PC-3 (cell line): ENCODE data around the gene CFTR. TPM values are rescaled to one million over a fixed set of nuclear protein-coding genes. Genes with fewer than 3 reads are reported as not detected.
"Not testable (repeated sequence)": the region's sequence is repeated elsewhere in the genome, so short reads cannot be mapped to it uniquely, and the experiment has no call there.

ENCODE experiments used
- ATAC-seq: fragments of 200-7000 bp; cut with Tn5 transposase; 2 replicates; pipeline ENCODE4 v1.9.1; 2020; ENCODE audit warnings: mild to moderate bottlenecking, moderate library complexity
- BruUV-seq: library from RNA; stranded (reverse); fragments of 400-500 nt; replicated peaks from 2 replicates; lab custom pipeline; 2021; lab: Mats Ljungman, UMichigan
- CTCF ChIA-PET: fragments of 300-600 bp; sonication (Branson Sonifier 250); formaldehyde crosslinking; loops from one replicate; lab custom pipeline; 2022; ENCODE audit warnings: antibody characterized with exemption; lab: Charles Lee
- POLR2A ChIA-PET: fragments of 300-600 bp; sonication (Branson Sonifier 250); formaldehyde crosslinking; loops from one replicate; lab custom pipeline; 2022; ENCODE audit warnings: antibody characterized with exemption; ENCODE audit not compliant: unreplicated experiment; lab: Charles Lee
- DNase-seq: peaks from one replicate; pipeline ENCODE4 v3.0.0-alpha.2; 2015
- H2AFZ ChIP-seq: fragments of 300-600 bp; sonication (generic); 2 replicates; pipeline ENCODE4 v1.6.0; 2016; ENCODE audit warnings: antibody characterized with exemption, low read length
- H3F3A ChIP-seq: fragments of 300-600 bp; sonication (generic); one replicate; pipeline ENCODE4 v1.6.0; 2017; ENCODE audit warnings: antibody characterized with exemption, low read length, control low read depth, mild to moderate bottlenecking; ENCODE audit not compliant: unreplicated experiment
- H3K27ac ChIP-seq: fragments of 300-600 bp; sonication (generic); 2 replicates; pipeline ENCODE4 v1.5.1; 2016; ENCODE audit warnings: mild to moderate bottlenecking, low read length
- H3K27me3 ChIP-seq: fragments of 300-600 bp; sonication (generic); 2 replicates; pipeline ENCODE4 v1.6.1; 2016; ENCODE audit warnings: low read length, mixed read lengths
- H3K36me3 ChIP-seq: fragments of 300-600 bp; sonication (generic); 2 replicates; pipeline ENCODE4 v1.6.1; 2016; ENCODE audit warnings: low read depth, mixed run types, low read length, mixed read lengths
- H3K4me1 ChIP-seq: fragments of 300-600 bp; sonication (generic); 2 replicates; pipeline ENCODE4 v1.5.1; 2016; ENCODE audit warnings: low read length; ENCODE audit not compliant: insufficient read depth
- H3K4me2 ChIP-seq: fragments of 300-600 bp; sonication (generic); 2 replicates; pipeline ENCODE4 v1.6.0; 2016; ENCODE audit warnings: low read length
- H3K4me3 ChIP-seq: fragments of 300-600 bp; sonication (generic); 2 replicates; pipeline ENCODE4 v1.5.1; 2016; ENCODE audit warnings: mild to moderate bottlenecking, low read length, mixed read lengths
- H3K79me2 ChIP-seq: fragments of 300-600 bp; sonication (generic); 2 replicates; pipeline ENCODE4 v1.6.1; 2017; ENCODE audit warnings: low read length, mixed read lengths
- H3K9ac ChIP-seq: fragments of 300-600 bp; sonication (generic); 2 replicates; pipeline ENCODE4 v1.6.0; 2016; ENCODE audit warnings: mild to moderate bottlenecking, low read length
- H3K9me2 ChIP-seq: fragments of 300-600 bp; sonication (generic); replicated peaks from 2 replicates; pipeline ENCODE4 v1.6.1; 2016; ENCODE audit warnings: mixed run types, low read length, mixed read lengths
- H3K9me3 ChIP-seq: fragments of 300-600 bp; sonication (generic); 2 replicates; pipeline ENCODE4 v1.6.1; 2016; ENCODE audit warnings: low read length, mixed read lengths
- H4K20me1 ChIP-seq: fragments of 300-600 bp; sonication (generic); 2 replicates; pipeline ENCODE4 v1.6.1; 2016; ENCODE audit warnings: low read length, mixed read lengths
- CTCF ChIP-seq: fragments of 300-600 bp; sonication (generic); conservative IDR thresholded peaks from 2 replicates; pipeline ENCODE4 v1.5.1; 2017; ENCODE audit warnings: antibody characterized with exemption, low read depth, mild to moderate bottlenecking, low read length
- EZH2 ChIP-seq: fragments of 300-600 bp; sonication (generic); IDR thresholded peaks from one replicate; pipeline ENCODE4 v1.6.1; 2017; ENCODE audit warnings: antibody characterized with exemption, mild to moderate bottlenecking, low read length; ENCODE audit not compliant: unreplicated experiment
- EZH2phosphoT487 ChIP-seq: fragments of 300-600 bp; sonication (generic); IDR thresholded peaks from 2 replicates; pipeline ENCODE4 v1.6.1; 2018; ENCODE audit warnings: mild to moderate bottlenecking, antibody characterized with exemption, low read length, borderline replicate concordance
- intact Hi-C: fragments of 100-400 bp; cut with micrococcal nuclease; formaldehyde crosslinking; loops from 2 replicates; pipeline ENCODE4 v1.9.0; 2023
- total RNA-seq: library from RNA; depleted of rRNA; stranded (reverse); fragments of >200 nt; gene quantifications from 2 replicates; pipeline ENCODE4 v1.2.3, GENCODE V29; 2014

Gene CFTR
- total RNA-seq, 1 experiment from 2014 or later: not detected

- Histone ChIP-seq H3K36me3 (no peaks in the 10 kb centered on the region), H3K9ac (no peak overlapping the region), H3K27me3 (no peaks in the 10 kb centered on the region), H2AFZ (no peak overlapping the region), H3K4me3 (no peak overlapping the region), H3K79me2 (no peaks in the 10 kb centered on the region), H3K4me1 (0 out of 2 replicates have a peak, but pooled peaks cover 5% of the 10 kb centered on the region), H3K9me3 (no peaks in the 10 kb centered on the region), H3F3A (no peaks in the 10 kb centered on the region), H3K27ac (no peak overlapping the region), H4K20me1 (no peaks in the 10 kb centered on the region), H3K9me2 (no peaks in the 10 kb centered on the region), H3K4me2 (no peak overlapping the region)
- BruUV-seq: no TSS peak
- ATAC-seq (no peak), DNase-seq (no peak)
- TF ChIP-seq EZH2phosphoT487: no peak
- no peak for TF ChIP-seq CTCF
- no peak for TF ChIP-seq EZH2
- ChIA-PET CTCF (no interaction called here), POLR2A (no interaction called here)
- intact Hi-C loops: no loop called here
Measured at GRCh38 chr7:117706210-117706609, 226.4 kb downstream of the CFTR start.

GRCh38 chr7:117707080-117707479 lies 227.3 kb downstream of the CFTR start:
- H3K79me2 ChIP-seq: no peaks in the 10 kb centered on the region
- H3K9ac ChIP-seq: no peak overlapping the region
- ChIA-PET CTCF (no interaction called here), POLR2A (no interaction called here)
- no peaks in the 10 kb centered on the region for H4K20me1 ChIP-seq
- no peak overlapping the region for H3K4me3 ChIP-seq
- no peak overlapping the region for H2AFZ ChIP-seq
- no peak for DNase-seq
- no peak overlapping the region for H3K4me2 ChIP-seq
- H3K9me3 ChIP-seq: no peaks in the 10 kb centered on the region
- BruUV-seq: no TSS peak
- H3K4me1 ChIP-seq: 0 out of 2 replicates have a peak, but pooled peaks cover 5% of the 10 kb centered on the region
- no peak overlapping the region for H3K27ac ChIP-seq
- ATAC-seq: no peak
- no peaks in the 10 kb centered on the region for H3K9me2 ChIP-seq
- no peaks in the 10 kb centered on the region for H3F3A ChIP-seq
- no peaks in the 10 kb centered on the region for H3K27me3 ChIP-seq
- H3K36me3 ChIP-seq: no peaks in the 10 kb centered on the region
- TF ChIP-seq CTCF (no peak), EZH2phosphoT487 (no peak), EZH2 (no peak)
- intact Hi-C loops: no loop called here

- DNase-seq, H3K9me3 ChIP-seq, H3K9ac ChIP-seq, H3K27ac ChIP-seq, H3K4me1 ChIP-seq, ATAC-seq, H3K4me3 ChIP-seq, H4K20me1 ChIP-seq, BruUV-seq, H3K9me2 ChIP-seq, POLR2A ChIA-PET, H3K79me2 ChIP-seq, CTCF ChIA-PET, H3K36me3 ChIP-seq, H3F3A ChIP-seq, H3K4me2 ChIP-seq, intact Hi-C loops, H2AFZ ChIP-seq, H3K27me3 ChIP-seq: not testable (repeated sequence)
Measured at GRCh38 chr7:117708173-117708572, 228.3 kb downstream of the CFTR start.
